GM21447 (cell line): ENCODE results near the gene CLEC14A.

Experiments used
- ATAC-seq: cut with Tn5 transposase; IDR thresholded peaks from one replicate; pipeline ENCODE4 v1.9.1; 2021; ENCODE audit not compliant: unreplicated experiment

CLEC14A gene

GRCh38 chr14:38250331-38250730 lies 5.6 kb downstream of the CLEC14A start:
- no peak for ATAC-seq

- ATAC-seq, result no peak
These were observed 7.4 kb downstream of the CLEC14A start for GRCh38 chr14:38248321-38249028.

GRCh38 chr14:38243696-38244240 lies 12.1 kb downstream of the CLEC14A start:
- ATAC-seq, result no peak

- ATAC-seq, result no peak
These were observed 17.0 kb downstream of the CLEC14A start for GRCh38 chr14:38238878-38239277.

GRCh38 chr14:38238332-38238731 lies 17.6 kb downstream of the CLEC14A start:
- no peak for ATAC-seq

- no peak for ATAC-seq
These were observed 22.7 kb downstream of the CLEC14A start for GRCh38 chr14:38233218-38233617.

GRCh38 chr14:38226366-38226765 lies 29.5 kb downstream of the CLEC14A start:
- no peak for ATAC-seq

GRCh38 chr14:38225946-38226345 lies 29.9 kb downstream of the CLEC14A start:
- ATAC-seq, result no peak

- no peak for ATAC-seq
These were observed 31.6 kb downstream of the CLEC14A start for GRCh38 chr14:38224338-38224737.

- no peak for ATAC-seq
These were observed 34.8 kb downstream of the CLEC14A start for GRCh38 chr14:38221077-38221476.

- no peak for ATAC-seq
These were observed 38.3 kb downstream of the CLEC14A start for GRCh38 chr14:38217553-38217952.

- ATAC-seq, result no peak
These were observed 42.9 kb downstream of the CLEC14A start for GRCh38 chr14:38213001-38213400.

- ATAC-seq, result no peak
These were observed 43.8 kb downstream of the CLEC14A start for GRCh38 chr14:38212111-38212510.

- no peak for ATAC-seq
These were observed 44.6 kb downstream of the CLEC14A start for GRCh38 chr14:38211255-38211735.

GRCh38 chr14:38210587-38211216 lies 45.2 kb downstream of the CLEC14A start:
- no peak for ATAC-seq

GRCh38 chr14:38209572-38210557 lies 46.0 kb downstream of the CLEC14A start:
- ATAC-seq, result no peak

- no peak for ATAC-seq
These were observed 47.0 kb downstream of the CLEC14A start for GRCh38 chr14:38208618-38209562.

GRCh38 chr14:38207736-38208617 lies 47.9 kb downstream of the CLEC14A start, which contains the start of gene SSTR1:
TSS of gene SSTR1 (plus strand) at chr14:38207904. CDS start at chr14:38209390, 1,486 bp downstream.
- ATAC-seq, result no peak

GRCh38 chr14:38207377-38207735 lies 48.5 kb downstream of the CLEC14A start:
- no peak for ATAC-seq
